ENCODE measurements around the gene DUXA. TPM values are rescaled to one million over a fixed set of nuclear protein-coding genes. Genes with fewer than 3 reads are reported as not detected.
A peak's percentile ranks its signal among the peaks of the same experiment; 100 is the strongest.
"Not testable (repeated sequence)": the region's sequence is repeated elsewhere in the genome, so short reads cannot be mapped to it uniquely, and the experiment has no call there.

Gene DUXA
- polyA plus RNA-seq, 6 donors from 2014 or later: not detected

DNA sequence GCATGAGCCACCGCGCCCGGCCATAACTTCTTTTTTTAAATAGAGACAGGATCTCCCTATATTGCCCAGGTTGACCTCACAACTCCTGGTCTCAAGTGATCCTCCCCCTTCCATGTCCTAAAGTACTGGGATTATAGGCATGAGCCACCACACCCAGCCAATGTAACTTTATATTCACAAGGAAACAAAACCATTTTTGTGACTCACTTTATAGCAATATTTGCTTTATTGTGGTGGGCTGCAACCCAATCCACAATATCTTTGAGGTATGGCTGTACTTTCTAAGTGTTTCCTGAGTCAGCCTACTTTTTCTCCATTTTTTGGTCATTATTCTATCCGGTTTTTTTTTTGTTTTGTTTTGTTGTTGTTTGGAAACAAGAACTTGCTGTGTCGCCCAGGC, 14.4 kb downstream of the DUXA start:
- DNase-seq (no peak), ATAC-seq (ENCODE audit: low read depth in 2 of 2) (no peak)
- H3K27ac Mint-ChIP-seq: no peak overlapping the region
- no peaks in the 10 kb centered on the region for H3K4me1 Mint-ChIP-seq
- no peak overlapping the region for H3K4me3 Mint-ChIP-seq
- no peaks in the 10 kb centered on the region for H3K36me3 Mint-ChIP-seq
- H3K9me3 Mint-ChIP-seq: peaks cover 0 to 6% (median 4%) of the 10 kb centered on the region in 7 donors
- H3K27me3 Mint-ChIP-seq: peaks cover 0 to 6% (median 0%) of the 10 kb centered on the region in 3 donors

DNA sequence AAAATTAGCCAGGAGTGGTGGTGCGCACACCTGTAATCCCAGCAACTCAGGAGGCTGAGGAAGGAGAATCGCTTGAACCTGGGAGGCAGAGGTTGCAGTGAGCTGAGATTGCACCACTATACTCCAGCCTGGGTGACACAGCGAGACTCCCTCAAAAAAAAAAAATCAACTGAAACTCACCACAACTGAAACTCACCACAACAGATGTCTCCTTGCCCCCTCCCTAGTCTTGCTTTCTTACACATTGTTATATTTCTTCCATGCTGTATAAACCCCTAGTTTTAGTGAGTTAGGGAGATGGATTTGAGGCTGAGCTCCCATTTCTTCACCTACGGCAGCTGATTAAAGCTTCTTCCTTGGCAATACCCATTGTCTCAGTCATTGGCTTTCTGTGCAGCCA, 25.6 kb downstream of the DUXA start:
- H3K9me3 Mint-ChIP-seq: peaks cover 5 to 21% (median 10%) of the 10 kb centered on the region in 7 donors
- no peak overlapping the region for H3K4me3 Mint-ChIP-seq
- peaks cover 0 to 6% (median 5%) of the 10 kb centered on the region in 3 donors for H3K27me3 Mint-ChIP-seq
- peaks cover 0 to 5% of the 10 kb centered on the region in 2 donors for H3K36me3 Mint-ChIP-seq
- no peak overlapping the region for H3K27ac Mint-ChIP-seq
- ATAC-seq (ENCODE audit: low read depth in 2 of 2) (no peak), DNase-seq (no peak)
- no peaks in the 10 kb centered on the region for H3K4me1 Mint-ChIP-seq

DNA sequence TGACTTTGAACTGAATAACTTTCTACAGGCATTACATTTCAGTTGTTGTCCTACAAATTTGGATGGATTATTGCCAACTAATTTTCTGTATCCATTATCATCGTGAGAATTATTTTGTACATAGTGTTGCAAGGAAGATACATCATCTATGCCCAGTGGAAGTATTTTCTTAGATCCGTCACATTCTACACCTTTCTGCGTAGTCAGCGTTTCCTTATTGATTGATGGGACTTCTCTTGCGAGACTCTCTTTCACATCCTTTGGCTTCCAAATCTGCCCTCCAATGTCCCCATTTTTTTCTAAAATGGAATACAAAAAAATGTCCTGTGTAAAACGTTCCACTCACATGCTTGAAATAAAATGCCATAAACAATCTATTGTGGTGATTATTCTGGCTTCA, 31.5 kb downstream of the DUXA start:
- Mint-ChIP-seq H3K9me3 (peaks cover 3 to 14% (median 10%) of the 10 kb centered on the region in 7 donors), H3K27ac (peak overlapping the region in 2 of 6 donors; percentile 36 to 44), H3K4me3 (no peak overlapping the region), H3K27me3 (peaks cover 3 to 16% (median 10%) of the 10 kb centered on the region in 3 donors), H3K4me1 (peaks cover 0 to 4% (median 0%) of the 10 kb centered on the region in 3 donors), H3K36me3 (peaks cover 4 to 14% of the 10 kb centered on the region in 2 donors)
- DNase-seq (no peak), ATAC-seq (ENCODE audit: low read depth in 2 of 2) (no peak)

DNA sequence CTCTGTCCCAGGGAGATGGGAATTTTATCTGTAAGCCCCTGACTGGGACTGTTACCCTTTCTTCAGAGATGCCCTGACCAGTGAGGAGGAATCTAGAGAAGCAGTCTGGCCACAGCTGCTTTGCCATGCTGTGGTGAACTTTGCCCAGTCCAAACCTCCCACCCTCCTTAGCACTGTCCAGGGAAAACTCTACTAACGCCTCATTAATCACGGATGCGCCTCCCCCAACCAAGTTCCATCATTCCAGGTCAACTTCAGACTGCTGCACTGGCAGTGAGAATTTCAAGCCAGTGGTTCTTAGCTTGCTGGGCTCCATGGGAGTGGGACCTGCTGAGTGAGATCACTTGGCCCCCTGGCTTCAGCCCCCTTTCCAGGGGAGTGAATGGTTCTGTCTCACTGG, 39.9 kb downstream of the DUXA start:
- H3K4me3 Mint-ChIP-seq; ATAC-seq (ENCODE audit: low read depth in 2 of 2); H3K4me1 Mint-ChIP-seq; H3K36me3 Mint-ChIP-seq; H3K27ac Mint-ChIP-seq; DNase-seq: not testable (repeated sequence)
- Mint-ChIP-seq H3K9me3 (peaks cover 0 to 17% (median 4%) of the 10 kb centered on the region in 7 donors), H3K27me3 (peaks cover 24 to 42% (median 34%) of the 10 kb centered on the region in 3 donors)

DNA sequence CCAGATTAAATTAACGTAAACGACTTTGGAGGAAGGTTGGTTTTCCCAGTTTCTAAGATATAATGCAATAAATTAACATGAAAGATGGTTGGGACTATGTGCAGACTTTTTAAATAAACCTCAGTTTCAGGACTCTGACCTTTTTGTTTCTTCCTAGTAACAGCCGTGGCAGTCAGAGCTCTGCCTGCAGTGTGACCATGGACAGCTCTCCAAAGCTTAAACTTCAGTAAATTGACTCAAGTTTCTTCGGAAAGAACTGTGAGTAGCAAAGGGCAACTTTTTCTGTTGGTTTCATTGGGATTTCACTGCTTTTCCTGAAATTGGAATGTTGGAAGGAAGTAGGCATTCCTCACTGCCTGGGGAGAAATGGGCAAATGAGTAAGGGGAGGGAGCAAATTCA, 43.4 kb downstream of the DUXA start:
- H3K36me3 Mint-ChIP-seq: peaks cover 0 to 7% of the 10 kb centered on the region in 2 donors
- H3K27me3 Mint-ChIP-seq: peaks cover 23 to 29% (median 24%) of the 10 kb centered on the region in 3 donors
- DNase-seq (no peak), ATAC-seq (ENCODE audit: low read depth in 2 of 2) (no peak)
- H3K9me3 Mint-ChIP-seq: peaks cover 0 to 18% (median 3%) of the 10 kb centered on the region in 7 donors
- H3K27ac Mint-ChIP-seq: no peak overlapping the region
- H3K4me3 Mint-ChIP-seq: no peak overlapping the region
- no peaks in the 10 kb centered on the region for H3K4me1 Mint-ChIP-seq

DNA sequence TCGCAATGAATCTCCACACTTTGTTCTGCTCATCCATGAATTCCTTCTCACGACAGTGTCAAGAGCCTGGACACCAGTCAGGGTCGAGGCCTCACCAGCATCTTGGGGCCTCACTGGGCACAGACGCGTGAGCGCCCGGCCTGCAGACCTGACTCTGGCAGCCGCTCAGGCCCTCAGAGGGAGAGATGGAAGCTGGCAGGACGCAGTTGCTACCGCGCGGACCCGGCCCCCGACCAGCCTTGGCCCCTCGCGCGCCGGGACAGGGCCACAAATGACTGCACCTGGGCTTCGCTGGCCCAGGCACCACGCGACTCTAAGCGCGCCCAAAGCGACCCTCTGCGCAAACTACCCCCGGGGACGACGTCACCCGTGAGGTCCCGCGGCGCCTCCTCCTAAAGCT, 48.4 kb downstream of the DUXA start:
- no peak overlapping the region for H3K27ac Mint-ChIP-seq
- peaks cover 5 to 12% of the 10 kb centered on the region in 2 donors for H3K36me3 Mint-ChIP-seq
- peaks cover 0 to 5% (median under 1%) of the 10 kb centered on the region in 3 donors for H3K27me3 Mint-ChIP-seq
- ATAC-seq (ENCODE audit: low read depth in 2 of 2) (no peak), DNase-seq (no peak)
- no peaks in the 10 kb centered on the region for H3K4me1 Mint-ChIP-seq
- H3K4me3 Mint-ChIP-seq: peak overlapping the region in 1 of 8 donors; percentile 59
- H3K9me3 Mint-ChIP-seq: peaks cover 7 to 35% (median 22%) of the 10 kb centered on the region in 7 donors

DNA sequence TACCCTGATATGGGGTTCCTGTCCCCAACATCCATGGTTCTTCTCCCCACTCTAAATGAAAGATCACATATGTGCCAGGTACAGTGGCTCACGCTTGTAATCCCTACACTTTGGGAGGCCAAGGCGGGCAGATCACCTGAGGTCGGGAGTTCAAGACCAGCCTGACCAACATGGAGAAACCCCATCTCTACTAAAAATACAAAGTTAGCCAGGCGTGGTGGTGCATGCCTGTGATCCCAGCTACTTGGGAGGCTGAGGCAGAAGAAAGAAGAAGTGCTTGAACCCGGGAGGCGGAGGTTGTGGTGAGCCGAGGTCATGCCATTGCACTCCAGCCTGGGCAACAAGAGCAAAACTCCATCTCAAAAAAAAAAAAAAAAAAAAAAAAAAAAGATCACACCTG, 53.8 kb downstream of the DUXA start:
- not testable (repeated sequence) for H3K4me1 Mint-ChIP-seq; DNase-seq; H3K27me3 Mint-ChIP-seq; ATAC-seq (ENCODE audit: low read depth in 2 of 2)
- H3K36me3 Mint-ChIP-seq: peaks cover 8 to 27% of the 10 kb centered on the region in 2 donors
- peak overlapping the region in 1 of 8 donors; percentile 35 for H3K4me3 Mint-ChIP-seq
- H3K27ac Mint-ChIP-seq: peak overlapping the region in 1 of 6 donors; percentile 70
- peaks cover 19 to 59% (median 55%) of the 10 kb centered on the region in 7 donors for H3K9me3 Mint-ChIP-seq

DNA sequence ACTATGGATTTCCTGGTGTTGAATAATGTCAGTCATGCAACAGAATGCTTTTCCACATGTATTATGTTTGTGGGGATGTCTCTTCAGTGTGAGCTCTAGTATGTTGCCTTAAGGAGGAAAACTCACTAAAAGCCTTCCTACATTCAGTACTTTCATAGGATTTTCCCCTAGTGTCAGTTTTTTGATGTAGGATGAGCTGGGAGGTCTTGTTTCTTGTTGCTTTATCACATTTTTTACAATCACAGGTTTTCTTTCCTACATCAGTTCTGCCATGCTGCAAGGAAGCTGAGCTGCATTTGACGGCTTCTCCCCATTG, 56.0 kb downstream of the DUXA start:
- no peaks in the 10 kb centered on the region for H3K4me1 Mint-ChIP-seq
- H3K27ac Mint-ChIP-seq: no peak overlapping the region
- H3K9me3 Mint-ChIP-seq: peaks cover 19 to 63% (median 54%) of the 10 kb centered on the region in 7 donors
- peaks cover 10 to 27% of the 10 kb centered on the region in 2 donors for H3K36me3 Mint-ChIP-seq
- H3K27me3 Mint-ChIP-seq: peaks cover 4 to 15% (median 9%) of the 10 kb centered on the region in 3 donors
- ATAC-seq (ENCODE audit: low read depth in 2 of 2): no peak
- no peak for DNase-seq
- no peak overlapping the region for H3K4me3 Mint-ChIP-seq

DNA sequence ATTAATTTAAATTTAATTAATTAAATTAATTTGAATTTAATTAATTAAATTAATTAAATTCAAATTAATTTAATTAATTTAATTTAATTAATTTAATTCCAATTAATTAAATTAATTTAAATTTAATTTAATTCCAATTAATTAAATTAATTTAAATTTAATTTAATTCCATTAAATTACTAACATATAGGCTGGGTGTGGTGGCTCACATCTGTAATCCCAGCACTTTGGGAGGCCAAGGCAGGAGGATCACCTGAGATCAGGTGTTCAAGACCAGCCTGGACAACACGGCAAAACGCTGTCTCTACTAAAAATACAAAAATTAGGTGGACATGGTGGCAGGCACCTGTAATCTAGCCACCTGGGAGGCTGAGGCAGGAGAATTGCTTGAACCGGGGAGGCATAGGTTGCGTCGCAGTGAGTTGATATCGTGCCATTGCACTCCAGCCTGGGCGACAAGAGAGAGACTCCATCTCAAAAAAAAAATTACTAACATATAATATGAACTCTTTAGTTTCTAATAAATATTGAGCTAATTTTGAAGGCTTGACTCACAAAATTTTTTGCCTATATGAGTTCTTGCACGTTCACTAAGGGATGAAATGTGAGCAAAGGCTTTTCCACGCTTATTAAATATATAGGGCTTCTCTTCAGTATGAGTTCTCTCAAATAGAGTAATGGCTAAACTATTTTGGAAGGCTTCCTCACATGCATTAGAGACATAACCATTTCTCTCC, 56.5 kb downstream of the DUXA start:
- Mint-ChIP-seq H3K27me3 (peaks cover 4 to 17% (median 9%) of the 10 kb centered on the region in 3 donors), H3K27ac (no peak overlapping the region), H3K4me3 (no peak overlapping the region), H3K36me3 (peaks cover 10 to 27% of the 10 kb centered on the region in 2 donors), H3K4me1 (no peaks in the 10 kb centered on the region), H3K9me3 (peaks cover 19 to 63% (median 54%) of the 10 kb centered on the region in 7 donors)
- DNase-seq (no peak), ATAC-seq (ENCODE audit: low read depth in 2 of 2) (no peak)

DNA sequence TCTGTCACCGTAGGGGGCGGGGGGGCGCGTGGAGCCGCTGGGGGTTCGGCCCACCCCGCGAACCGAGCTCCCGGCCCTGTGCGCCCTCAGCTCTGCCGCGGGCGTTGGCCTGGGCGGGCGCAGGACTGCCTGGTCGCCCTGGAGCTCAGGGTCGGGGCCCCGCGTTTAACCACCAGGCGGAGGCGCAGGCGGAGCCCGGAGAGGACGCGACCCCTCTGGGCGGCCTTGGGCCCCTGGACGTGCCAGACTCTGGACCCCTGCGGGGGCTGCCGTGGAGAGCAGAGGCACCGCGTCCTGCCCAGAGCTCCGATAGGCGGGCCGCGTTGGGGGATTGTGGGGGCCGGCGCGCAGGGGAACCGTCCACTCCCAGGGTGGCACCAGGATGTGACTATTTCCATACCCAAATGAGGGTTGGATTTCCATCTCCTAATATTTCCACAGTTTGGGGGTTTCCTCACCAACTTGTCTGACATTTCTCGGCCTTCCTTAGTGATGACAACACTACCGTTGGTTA, 60.5 kb downstream of the DUXA start:
- peaks cover 18 to 34% (median 24%) of the 10 kb centered on the region in 3 donors for H3K27me3 Mint-ChIP-seq
- H3K9me3 Mint-ChIP-seq: peaks cover 8 to 41% (median 21%) of the 10 kb centered on the region in 7 donors
- ATAC-seq (ENCODE audit: low read depth in 2 of 2): no peak
- peaks cover 3 to 15% of the 10 kb centered on the region in 2 donors for H3K36me3 Mint-ChIP-seq
- H3K27ac Mint-ChIP-seq: no peak overlapping the region
- peaks cover 10 to 12% (median 11%) of the 10 kb centered on the region in 3 donors for H3K4me1 Mint-ChIP-seq
- H3K4me3 Mint-ChIP-seq: no peak overlapping the region
- DNase-seq: no peak

DNA sequence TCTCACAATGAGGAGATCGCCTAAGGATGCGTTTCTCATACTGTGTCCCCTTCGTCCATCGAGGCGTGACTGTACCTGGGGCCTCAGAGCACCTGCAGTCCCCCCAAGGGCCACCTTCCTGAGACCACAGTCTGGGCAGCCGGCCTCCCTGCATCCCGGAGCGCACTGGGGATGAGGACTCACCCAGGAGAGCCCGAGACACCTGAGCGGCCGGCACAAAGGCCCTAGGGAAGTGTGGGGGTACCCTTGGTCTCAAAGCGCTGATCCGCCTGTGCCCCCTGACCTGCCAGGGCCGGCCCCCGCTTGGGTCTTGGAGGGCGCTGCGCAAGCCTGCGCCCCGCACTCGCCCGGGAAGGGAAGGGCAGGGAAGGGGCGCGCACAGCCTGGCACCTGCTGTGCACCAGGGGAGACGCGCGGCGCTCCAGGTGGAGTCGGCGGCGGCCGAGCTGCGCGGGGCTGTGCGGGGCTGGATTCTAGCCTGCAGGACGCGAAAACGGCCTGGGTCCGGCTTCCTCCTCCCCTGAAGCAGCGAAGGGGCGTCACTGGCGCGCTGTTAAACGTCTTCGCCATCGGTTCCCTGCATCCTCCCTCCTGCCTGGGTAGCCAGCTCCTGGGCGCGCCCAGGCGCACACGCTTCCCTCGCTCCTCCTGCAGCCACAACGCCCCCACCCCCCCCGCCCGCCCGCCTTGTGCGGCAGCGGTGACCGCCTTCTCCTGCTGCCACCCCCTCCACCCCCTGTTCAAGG, 61.1 kb downstream of the DUXA start:
- no peak for ATAC-seq (ENCODE audit: low read depth in 2 of 2)
- Mint-ChIP-seq H3K36me3 (peaks cover 3 to 15% of the 10 kb centered on the region in 2 donors), H3K27ac (no peak overlapping the region), H3K4me1 (peaks cover 10 to 12% (median 11%) of the 10 kb centered on the region in 3 donors), H3K27me3 (peaks cover 18 to 34% (median 24%) of the 10 kb centered on the region in 3 donors), H3K9me3 (peaks cover 3 to 35% (median 15%) of the 10 kb centered on the region in 7 donors), H3K4me3 (no peak overlapping the region)
- no peak for DNase-seq

All from naive B cell (primary cell).